Ishikawa (cell line): ENCODE measurements around the gene DNAH3.

Experiments
- CEBPB ChIP-seq: IDR thresholded peaks from 2 replicates; pipeline ENCODE4 v1.6.1; 2012
- CREB1 ChIP-seq: IDR thresholded peaks from 2 replicates; pipeline ENCODE4 v1.6.1; 2012; ENCODE audit warnings: low read depth
- EGR1 ChIP-seq: IDR thresholded peaks from 2 replicates; pipeline ENCODE4 v1.6.1; 2012
- EP300 ChIP-seq: IDR thresholded peaks from 2 replicates; pipeline ENCODE4 v1.6.1; 2012; ENCODE audit warnings: borderline replicate concordance
- FOXM1 ChIP-seq: IDR thresholded peaks from 2 replicates; pipeline ENCODE4 v1.6.1; 2012; ENCODE audit warnings: low read depth, borderline replicate concordance
- MAX ChIP-seq: IDR thresholded peaks from 2 replicates; pipeline ENCODE4 v1.6.1; 2012
- NFIC ChIP-seq: IDR thresholded peaks from 2 replicates; pipeline ENCODE4 v1.6.1; 2012
- REST ChIP-seq: IDR thresholded peaks from 2 replicates; pipeline ENCODE4 v1.6.1; 2012; ENCODE audit warnings: low read depth, mild to moderate bottlenecking
- TAF1 ChIP-seq: IDR thresholded peaks from 2 replicates; pipeline ENCODE4 v1.6.1; 2012; ENCODE audit warnings: low read depth, mild to moderate bottlenecking
- TEAD4 ChIP-seq: IDR thresholded peaks from 2 replicates; pipeline ENCODE4 v1.6.1; 2012
- ZBTB7A ChIP-seq: IDR thresholded peaks from 2 replicates; pipeline ENCODE4 v1.6.1; 2012; ENCODE audit warnings: low read depth

GRCh38 chr16:20899477-20900298 is 251.0 kb downstream of the DNAH3 start:
- TF ChIP-seq CEBPB (no peak), EP300 (no peak), FOXM1 (no peak), ZBTB7A (no peak), TEAD4 (no peak), REST (no peak), MAX (no peak), EGR1 (no peak), TAF1 (no peak), CREB1 (no peak), NFIC (no peak)
